AG08395 (cell line): ENCODE data around the gene CAPN11.
A peak's percentile ranks its signal among the peaks of the same experiment; 100 is the strongest.

Source experiments
- DNase-seq: peaks from one replicate; pipeline ENCODE4 v3.0.0; 2012; ENCODE audit warnings: mixed read lengths, low spot score

Gene CAPN11

GRCh38 chr6:44156494-44157151, 2.0 kb upstream of the CAPN11 start:
- DNase-seq = no peak

- no peak for DNase-seq
These were observed 1.5 kb upstream of the CAPN11 start for GRCh38 chr6:44157152-44157521.

- peak; percentile 76 for DNase-seq
These were observed 3.3 kb downstream of the CAPN11 start for GRCh38 chr6:44161997-44162338.

GRCh38 chr6:44162876-44163625, 4.4 kb downstream of the CAPN11 start:
- DNase-seq = no peak

- no peak for DNase-seq
These were observed 7.5 kb downstream of the CAPN11 start for GRCh38 chr6:44166116-44166515.

GRCh38 chr6:44166591-44167184, 8.1 kb downstream of the CAPN11 start:
- no peak for DNase-seq

GRCh38 chr6:44167567-44167966, 8.9 kb downstream of the CAPN11 start:
- DNase-seq = no peak

GRCh38 chr6:44169154-44169553, 10.5 kb downstream of the CAPN11 start:
- DNase-seq = no peak

GRCh38 chr6:44169886-44170570, 11.4 kb downstream of the CAPN11 start:
- no peak for DNase-seq

GRCh38 chr6:44171899-44172546, 13.4 kb downstream of the CAPN11 start:
- DNase-seq = no peak

- peak; percentile 94 for DNase-seq
These were observed 14.3 kb downstream of the CAPN11 start for GRCh38 chr6:44172731-44173500.

- no peak for DNase-seq
These were observed 17.6 kb downstream of the CAPN11 start for GRCh38 chr6:44176130-44176761.

GRCh38 chr6:44176762-44177509, 18.3 kb downstream of the CAPN11 start:
- no peak for DNase-seq

- peak; percentile 40 for DNase-seq
These were observed 19.2 kb downstream of the CAPN11 start for GRCh38 chr6:44177691-44178423.

GRCh38 chr6:44178424-44179071, 19.9 kb downstream of the CAPN11 start:
- no peak for DNase-seq

- no peak for DNase-seq
These were observed 20.5 kb downstream of the CAPN11 start for GRCh38 chr6:44179072-44179536.

GRCh38 chr6:44179648-44180047, 21.0 kb downstream of the CAPN11 start:
- no peak for DNase-seq

GRCh38 chr6:44180406-44180805, 21.8 kb downstream of the CAPN11 start:
- DNase-seq = no peak

GRCh38 chr6:44180886-44181285, 22.3 kb downstream of the CAPN11 start:
- no peak for DNase-seq
